Caco-2 (cell line): Measurements from ENCODE around the gene ZCRB1. TPM values are rescaled to one million over a fixed set of nuclear protein-coding genes. Genes with fewer than 3 reads are reported as not detected.
"Not testable (repeated sequence)": the region's sequence is repeated elsewhere in the genome, so short reads cannot be mapped to it uniquely, and the experiment has no call there.

Experiments
- BruUV-seq: library from RNA; stranded (reverse); fragments of 400-500 nt; replicated peaks from 2 replicates; lab custom pipeline; 2021; lab: Mats Ljungman, UMichigan
- CTCF ChIA-PET: fragments of 300-600 bp; sonication (Branson Sonifier 250); formaldehyde crosslinking; loops from one replicate; lab custom pipeline; 2022; ENCODE audit warnings: antibody characterized with exemption; lab: Charles Lee
- POLR2A ChIA-PET: fragments of 300-600 bp; sonication (Branson Sonifier 250); formaldehyde crosslinking; loops from one replicate; lab custom pipeline; 2022; ENCODE audit warnings: antibody characterized with exemption; lab: Charles Lee
- DNase-seq, 2 experiments: peaks; one replicate each; pipeline versions ENCODE4 v3.0.0 to v3.0.0-alpha.2; 2020 to 2022
- H3K27me3 ChIP-seq: replicated peaks from 2 replicates; pipeline ENCODE4 v1.6.0; 2011; ENCODE audit warnings: low read length; ENCODE audit not compliant: control insufficient read depth, insufficient read depth
- H3K36me3 ChIP-seq: 2 replicates; pipeline ENCODE4 v1.5.1; 2011; ENCODE audit warnings: low read length; ENCODE audit not compliant: control insufficient read depth, insufficient read depth
- H3K4me1 ChIP-seq: fragments of 250-450 bp; sonication (Bioruptor Pico); 2 replicates; pipeline ENCODE4 v1.5.1; 2020; ENCODE audit warnings: mild to moderate bottlenecking
- H3K4me3 ChIP-seq: 2 replicates; pipeline ENCODE4 v1.5.1; 2011; ENCODE audit warnings: low read depth, mild to moderate bottlenecking, control low read depth, low read length
- H3K9me3 ChIP-seq: fragments of 250-450 bp; sonication (Bioruptor Pico); 2 replicates; pipeline ENCODE4 v1.5.1; 2020; ENCODE audit warnings: mild to moderate bottlenecking, moderate library complexity
- H3K27ac Mint-ChIP-seq: one replicate; pipeline ENCODE4 v1.8.0; 2022; ENCODE audit warnings: mixed read lengths; ENCODE audit not compliant: unreplicated experiment
- H3K27me3 Mint-ChIP-seq: one replicate; pipeline ENCODE4 v1.8.0; 2022; ENCODE audit warnings: mixed read lengths; ENCODE audit not compliant: insufficient read depth, unreplicated experiment
- H3K36me3 Mint-ChIP-seq: one replicate; pipeline ENCODE4 v1.8.0; 2022; ENCODE audit warnings: mild to moderate bottlenecking, mixed read lengths; ENCODE audit not compliant: insufficient read depth, unreplicated experiment
- H3K4me1 Mint-ChIP-seq: one replicate; pipeline ENCODE4 v1.8.0; 2022; ENCODE audit warnings: low read depth, mixed read lengths; ENCODE audit not compliant: unreplicated experiment
- H3K4me3 Mint-ChIP-seq: one replicate; pipeline ENCODE4 v1.8.0; 2022; ENCODE audit warnings: mild to moderate bottlenecking, moderate library complexity, mixed read lengths; ENCODE audit not compliant: unreplicated experiment
- H3K9me3 Mint-ChIP-seq: one replicate; pipeline ENCODE4 v1.8.0; 2022; ENCODE audit warnings: mixed read lengths; ENCODE audit not compliant: unreplicated experiment
- intact Hi-C: fragments of 100-400 bp; cut with micrococcal nuclease; formaldehyde crosslinking; loops from one replicate; pipeline ENCODE4 v1.10.0; 2022; ENCODE audit not compliant: unreplicated experiment
- total RNA-seq: library from RNA; stranded (reverse); gene quantifications from 2 replicates; pipeline ENCODE4 v1.2.3, GENCODE V29; 2022
- TF ChIP-seq, protein P1 (sequence below), 2 experiments: fragments of 200-600 bp in 1 of 2; IDR thresholded peaks; 1 replicate in 1 of 2; 2 replicates in 1 of 2; pipeline versions ENCODE4 v1.5.1 to v1.8.0; 2011 to 2022; ENCODE audit warnings: antibody characterized with exemption in 1 of 2, control low read depth in 1 of 2, inconsistent platforms in 1 of 2, low read depth in 1 of 2, low read length in 1 of 2, mild to moderate bottlenecking in 1 of 2, moderate library complexity in 1 of 2; ENCODE audit not compliant: insufficient read depth in 1 of 2, severe bottlenecking in 1 of 2, unreplicated experiment in 1 of 2

The ZCRB1 gene
- total RNA-seq, 1 experiment from 2014 or later = 52.1 TPM

DNA sequence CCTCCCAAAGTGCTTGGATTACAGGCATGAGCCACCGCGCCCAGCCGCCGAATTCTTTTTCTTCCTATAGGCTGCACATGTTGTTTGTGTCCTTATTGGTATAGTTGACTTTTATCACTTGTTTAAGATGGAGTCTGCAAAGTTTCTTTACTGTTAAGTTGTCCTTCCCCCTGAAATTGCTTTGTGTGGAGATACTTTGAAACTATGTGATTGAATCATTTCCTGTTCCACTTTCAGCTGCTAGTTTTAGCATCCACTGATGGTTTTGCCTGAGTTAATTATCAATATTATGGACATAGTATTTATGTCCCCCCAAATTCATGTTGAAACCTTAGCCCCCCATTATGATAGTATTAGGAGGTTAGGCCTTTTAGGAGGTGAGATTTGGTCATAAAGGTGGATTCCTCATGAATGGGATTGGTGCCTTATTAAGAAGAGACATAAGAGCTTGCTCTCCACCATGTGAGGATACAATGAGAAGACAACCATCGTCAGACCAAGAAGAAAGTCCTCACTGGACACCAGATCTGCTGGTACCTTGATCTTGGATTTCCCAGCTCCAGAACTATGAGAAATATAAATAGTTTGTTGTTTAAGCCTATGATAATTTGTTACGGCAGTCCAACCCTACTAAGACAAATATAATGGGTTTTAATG is 35.0 kb upstream of the ZCRB1 start:
- no peaks in the 10 kb centered on the region for H3K27me3 Mint-ChIP-seq
- no peak for DNase-seq
- intact Hi-C loops = no loop called here
- ChIA-PET CTCF (interaction anchor here (1.0 kb wide), 1 partner anchor 11 kb away, joined by 3 read pairs; no protein-coding TSS in a partner anchor), POLR2A (no interaction called here)
- no peaks in the 10 kb centered on the region for H3K9me3 Mint-ChIP-seq
- Histone ChIP-seq H3K4me3 (no peak overlapping the region), H3K9me3 (no peaks in the 10 kb centered on the region), H3K36me3 (no peaks in the 10 kb centered on the region; the same call in 1 of the 2 replicates), H3K27me3 (no peaks in the 10 kb centered on the region), H3K4me1 (no peaks in the 10 kb centered on the region)
- no peaks in the 10 kb centered on the region for H3K4me1 Mint-ChIP-seq
- H3K4me3 Mint-ChIP-seq = no peak overlapping the region
- TF ChIP-seq, protein P1, sequence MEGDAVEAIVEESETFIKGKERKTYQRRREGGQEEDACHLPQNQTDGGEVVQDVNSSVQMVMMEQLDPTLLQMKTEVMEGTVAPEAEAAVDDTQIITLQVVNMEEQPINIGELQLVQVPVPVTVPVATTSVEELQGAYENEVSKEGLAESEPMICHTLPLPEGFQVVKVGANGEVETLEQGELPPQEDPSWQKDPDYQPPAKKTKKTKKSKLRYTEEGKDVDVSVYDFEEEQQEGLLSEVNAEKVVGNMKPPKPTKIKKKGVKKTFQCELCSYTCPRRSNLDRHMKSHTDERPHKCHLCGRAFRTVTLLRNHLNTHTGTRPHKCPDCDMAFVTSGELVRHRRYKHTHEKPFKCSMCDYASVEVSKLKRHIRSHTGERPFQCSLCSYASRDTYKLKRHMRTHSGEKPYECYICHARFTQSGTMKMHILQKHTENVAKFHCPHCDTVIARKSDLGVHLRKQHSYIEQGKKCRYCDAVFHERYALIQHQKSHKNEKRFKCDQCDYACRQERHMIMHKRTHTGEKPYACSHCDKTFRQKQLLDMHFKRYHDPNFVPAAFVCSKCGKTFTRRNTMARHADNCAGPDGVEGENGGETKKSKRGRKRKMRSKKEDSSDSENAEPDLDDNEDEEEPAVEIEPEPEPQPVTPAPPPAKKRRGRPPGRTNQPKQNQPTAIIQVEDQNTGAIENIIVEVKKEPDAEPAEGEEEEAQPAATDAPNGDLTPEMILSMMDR (IDR thresholded peaks at IDR 0.05; ENCODE audit: insufficient read depth in 1 of 2, low read depth in 1 of 2, low read length in 1 of 2, severe bottlenecking in 1 of 2, unreplicated experiment in 1 of 2) = no peak
- peaks cover 21% of the 10 kb centered on the region for H3K36me3 Mint-ChIP-seq
- H3K27ac Mint-ChIP-seq = no peak overlapping the region
- no TSS peak for BruUV-seq

DNA sequence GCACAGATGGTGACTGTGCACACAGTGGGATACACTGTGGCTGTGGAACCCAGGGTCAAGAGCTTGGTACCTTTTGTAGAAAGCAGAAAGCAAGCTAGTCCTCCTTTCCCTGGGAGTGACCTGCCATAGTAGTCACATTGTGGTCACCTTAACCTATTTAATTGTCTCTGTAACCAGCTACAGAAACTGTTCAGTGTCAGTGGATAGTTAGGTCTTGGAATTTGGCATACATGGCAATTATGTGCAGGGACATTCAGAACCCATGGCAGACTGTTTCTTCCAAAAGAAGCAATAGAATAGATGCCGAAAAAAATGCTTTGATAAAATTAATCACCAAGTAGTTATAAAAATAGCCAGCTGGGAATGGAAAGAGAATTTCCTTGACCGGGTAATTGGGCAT is 30.4 kb upstream of the ZCRB1 start:
- no TSS peak for BruUV-seq
- Histone ChIP-seq H3K36me3 (no peaks in the 10 kb centered on the region; the same call in 1 of the 2 replicates), H3K9me3 (no peaks in the 10 kb centered on the region), H3K4me3 (no peak overlapping the region), H3K27me3 (no peaks in the 10 kb centered on the region), H3K4me1 (no peaks in the 10 kb centered on the region)
- H3K4me3 Mint-ChIP-seq = no peak overlapping the region
- POLR2A ChIA-PET = no interaction called here
- no peak overlapping the region for H3K27ac Mint-ChIP-seq
- CTCF ChIA-PET = no interaction called here
- no peak for DNase-seq
- TF ChIP-seq, protein P1 (IDR thresholded peaks at IDR 0.05; ENCODE audit: insufficient read depth in 1 of 2, low read depth in 1 of 2, low read length in 1 of 2, severe bottlenecking in 1 of 2, unreplicated experiment in 1 of 2) = no peak
- no peaks in the 10 kb centered on the region for H3K27me3 Mint-ChIP-seq
- no peaks in the 10 kb centered on the region for H3K9me3 Mint-ChIP-seq
- intact Hi-C loops = no loop called here
- no peaks in the 10 kb centered on the region for H3K4me1 Mint-ChIP-seq
- H3K36me3 Mint-ChIP-seq = peaks cover 19% of the 10 kb centered on the region

DNA sequence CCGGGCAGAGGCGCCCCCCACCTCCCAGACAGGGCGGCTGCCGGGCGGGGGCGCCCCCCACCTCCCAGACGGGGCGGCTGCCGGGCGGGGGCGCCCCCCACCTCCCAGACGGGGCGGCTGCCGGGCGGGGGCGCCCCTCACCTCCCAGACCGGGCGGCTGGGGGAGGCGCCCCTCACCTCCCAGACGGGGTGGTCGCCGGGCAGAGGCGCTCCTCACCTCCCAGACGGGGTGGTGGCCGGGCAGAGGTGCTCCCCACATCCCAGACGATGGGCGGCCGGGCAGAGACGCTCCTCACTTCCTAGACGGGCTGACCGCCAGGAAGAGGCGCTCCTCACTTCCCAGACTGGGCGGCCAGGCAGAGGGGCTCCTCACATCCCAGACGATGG is 24.1 kb upstream of the ZCRB1 start:
- CTCF ChIA-PET = interaction anchor here (1.5 kb wide), 1 partner anchor 22 kb away, joined by 5 read pairs; no protein-coding TSS in a partner anchor
- not testable (repeated sequence) for H3K4me3 ChIP-seq, DNase-seq

DNA sequence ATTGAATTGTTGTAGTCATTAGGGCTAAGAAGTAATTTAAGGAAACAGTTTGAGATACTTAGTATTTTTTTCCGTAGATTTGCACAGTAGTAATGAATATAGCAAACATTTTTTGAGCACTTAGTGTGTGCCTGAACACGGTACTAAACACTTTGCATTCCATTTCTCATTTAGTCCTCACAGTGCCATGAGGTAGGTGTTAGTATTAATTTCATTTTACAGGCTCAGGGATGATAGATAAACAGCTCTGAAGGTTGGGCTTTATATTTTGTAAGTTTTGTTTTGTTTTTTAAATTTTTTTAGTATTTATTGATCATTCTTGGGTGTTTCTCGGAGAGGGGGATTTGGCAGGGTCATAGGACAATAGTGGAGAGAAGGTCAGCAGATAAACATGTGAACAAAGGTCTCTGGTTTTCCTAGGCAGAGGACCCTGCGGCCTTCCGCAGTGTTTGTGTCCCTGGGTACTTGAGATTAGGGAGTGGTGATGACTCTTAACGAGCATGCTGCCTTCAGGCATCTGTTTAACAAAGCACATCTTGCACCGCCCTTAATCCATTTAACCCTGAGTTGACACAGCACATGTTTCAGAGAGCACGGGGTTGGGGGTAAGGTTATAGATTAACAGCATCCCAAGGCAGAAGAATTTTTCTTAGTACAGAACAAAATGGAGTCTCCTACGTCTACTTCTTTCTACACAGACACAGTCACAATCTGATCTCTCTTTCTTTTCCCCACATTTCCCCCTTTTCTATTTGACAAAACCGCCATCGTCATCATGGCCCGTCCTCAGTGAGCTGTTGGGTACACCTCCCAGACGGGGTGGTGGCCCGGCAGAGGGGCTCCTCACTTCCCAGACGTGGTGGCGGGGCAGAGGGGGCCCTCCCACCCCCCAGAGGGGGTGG is 23.5 kb upstream of the ZCRB1 start:
- H3K4me3 Mint-ChIP-seq, H3K4me3 ChIP-seq, intact Hi-C loops, H3K4me1 Mint-ChIP-seq, H3K36me3 ChIP-seq, BruUV-seq, POLR2A ChIA-PET, H3K9me3 ChIP-seq, H3K27me3 Mint-ChIP-seq, H3K4me1 ChIP-seq, DNase-seq, H3K27me3 ChIP-seq, H3K27ac Mint-ChIP-seq, H3K36me3 Mint-ChIP-seq, H3K9me3 Mint-ChIP-seq: not testable (repeated sequence)
- CTCF ChIA-PET = interaction anchor here (1.5 kb wide), 1 partner anchor 22 kb away, joined by 5 read pairs; no protein-coding TSS in a partner anchor

More for the DNA sequence above, 24.1 kb upstream of the ZCRB1 start:
- H3K27me3 ChIP-seq, H3K4me1 ChIP-seq, H3K27ac Mint-ChIP-seq, BruUV-seq, H3K4me1 Mint-ChIP-seq, H3K27me3 Mint-ChIP-seq, H3K36me3 ChIP-seq, H3K4me3 Mint-ChIP-seq, H3K9me3 Mint-ChIP-seq, intact Hi-C loops, POLR2A ChIA-PET, H3K36me3 Mint-ChIP-seq, H3K9me3 ChIP-seq: not testable (repeated sequence)
